Measurements from ENCODE around the gene TTR. TPM values are rescaled to one million over a fixed set of nuclear protein-coding genes. Genes with fewer than 3 reads are reported as not detected.

TTR gene
- total and polyA plus RNA-seq, 2 donors (not counting 1 experiment from before 2014, with no cell fraction given), result not detected

GRCh38 chr18:31618801-31619200 is 27.1 kb downstream of the TTR start:
- Mint-ChIP-seq H3K27me3 (no peaks in the 10 kb centered on the region), H3K4me3 (no peak overlapping the region), H3K27ac (no peak overlapping the region), H3K4me1 (no peaks in the 10 kb centered on the region), H3K9me3 (ENCODE audit: insufficient read depth) (no peaks in the 10 kb centered on the region)
- no peak overlapping the region for H3K9ac ChIP-seq (ENCODE audit: low read length)
- H2AFZ ChIP-seq (ENCODE audit: insufficient read depth, low read depth, low read length, poor library complexity, severe bottlenecking), result no peak overlapping the region
- no peaks in the 10 kb centered on the region for H3K9me3 ChIP-seq (ENCODE audit: control extremely low read depth in 1 of 3, control insufficient read depth in 2 of 3, insufficient read depth in 1 of 3, low read length in 2 of 3)
- no peak for ATAC-seq (ENCODE audit: low read depth)
- H3K4me2 ChIP-seq (replicated peaks; ENCODE audit: low read depth, low read length, poor library complexity, severe bottlenecking), result no peak overlapping the region
- intact Hi-C loops (cut with micrococcal nuclease), result no loop called here
- H3K4me1 ChIP-seq (ENCODE audit: control insufficient read depth in 2 of 2, insufficient read depth in 2 of 2, low read length in 2 of 2), result no peaks in the 10 kb centered on the region
- no peak overlapping the region for H3K4me3 ChIP-seq (ENCODE audit: control extremely low read depth in 1 of 5, extremely low read depth in 1 of 5, insufficient read depth in 1 of 5, low read depth in 2 of 5, low read length in 4 of 5)
- no peaks in the 10 kb centered on the region for H3K79me2 ChIP-seq (ENCODE audit: control insufficient read depth, insufficient read depth, low read length)
- no peaks in the 10 kb centered on the region for H4K20me1 ChIP-seq (ENCODE audit: control insufficient read depth, insufficient read depth, low read length, poor library complexity, severe bottlenecking)
- ChIA-PET CTCF (no interaction called here), POLR2A (no interaction called here)
- TF ChIP-seq CTCF (IDR thresholded peaks at IDR 0.05) (no peak), EZH2 (IDR thresholded peaks at IDR 0.05; ENCODE audit: borderline replicate concordance, insufficient read depth, low read depth, low read length, poor library complexity, severe bottlenecking) (no peak)
- DNase-seq, result no peak
- 98% methylated on average over 5 of the region's 5 CpGs for WGBS (ENCODE audit: insufficient coverage)
- H3K36me3 ChIP-seq (replicated peaks in 1 of 2; ENCODE audit: control extremely low read depth in 1 of 2, control insufficient read depth in 1 of 2, extremely low read depth in 1 of 2, insufficient read depth in 2 of 2, low read length in 1 of 2), result no peaks in the 10 kb centered on the region
- no peak overlapping the region for H3K27ac ChIP-seq (ENCODE audit: low read length in 2 of 2)
- no peaks in the 10 kb centered on the region for H3K27me3 ChIP-seq (replicated peaks in 1 of 4; ENCODE audit: control extremely low read depth in 1 of 4, control insufficient read depth in 3 of 4, insufficient read depth in 4 of 4, low read length in 3 of 4)

- ATAC-seq (ENCODE audit: low read depth) (no peak), DNase-seq (no peak)
- H3K36me3 ChIP-seq (replicated peaks in 1 of 2; ENCODE audit: control extremely low read depth in 1 of 2, control insufficient read depth in 1 of 2, extremely low read depth in 1 of 2, insufficient read depth in 2 of 2, low read length in 1 of 2), result no peaks in the 10 kb centered on the region
- Mint-ChIP-seq H3K4me1 (no peaks in the 10 kb centered on the region), H3K4me3 (no peak overlapping the region), H3K9me3 (ENCODE audit: insufficient read depth) (no peaks in the 10 kb centered on the region), H3K27me3 (no peaks in the 10 kb centered on the region), H3K27ac (no peak overlapping the region)
- H3K27me3 ChIP-seq (replicated peaks in 1 of 4; ENCODE audit: control extremely low read depth in 1 of 4, control insufficient read depth in 3 of 4, insufficient read depth in 4 of 4, low read length in 3 of 4), result no peaks in the 10 kb centered on the region
- no peak for TF ChIP-seq EZH2 (IDR thresholded peaks at IDR 0.05; ENCODE audit: borderline replicate concordance, insufficient read depth, low read depth, low read length, poor library complexity, severe bottlenecking)
- no peak for TF ChIP-seq CTCF (IDR thresholded peaks at IDR 0.05)
- no peak overlapping the region for H3K9ac ChIP-seq (ENCODE audit: low read length)
- H3K4me3 ChIP-seq (ENCODE audit: control extremely low read depth in 1 of 5, extremely low read depth in 1 of 5, insufficient read depth in 1 of 5, low read depth in 2 of 5, low read length in 4 of 5), result no peak overlapping the region
- H3K79me2 ChIP-seq (ENCODE audit: control insufficient read depth, insufficient read depth, low read length), result no peaks in the 10 kb centered on the region
- no peak overlapping the region for H2AFZ ChIP-seq (ENCODE audit: insufficient read depth, low read depth, low read length, poor library complexity, severe bottlenecking)
- ChIA-PET CTCF (no interaction called here), POLR2A (no interaction called here)
- no peaks in the 10 kb centered on the region for H3K4me1 ChIP-seq (ENCODE audit: control insufficient read depth in 2 of 2, insufficient read depth in 2 of 2, low read length in 2 of 2)
- intact Hi-C loops (cut with micrococcal nuclease), result no loop called here
- no peaks in the 10 kb centered on the region for H3K9me3 ChIP-seq (ENCODE audit: control extremely low read depth in 1 of 3, control insufficient read depth in 2 of 3, insufficient read depth in 1 of 3, low read length in 2 of 3)
- no peak overlapping the region for H3K4me2 ChIP-seq (replicated peaks; ENCODE audit: low read depth, low read length, poor library complexity, severe bottlenecking)
- H4K20me1 ChIP-seq (ENCODE audit: control insufficient read depth, insufficient read depth, low read length, poor library complexity, severe bottlenecking), result no peaks in the 10 kb centered on the region
- no peak overlapping the region for H3K27ac ChIP-seq (ENCODE audit: low read length in 2 of 2)
Observed at GRCh38 chr18:31619291-31619690, 27.6 kb downstream of the TTR start.

All from B cell (primary cell).